HG03565 (cell line): Measurements from ENCODE around the gene SIK3.

Source experiments
- ATAC-seq: cut with Tn5 transposase; IDR thresholded peaks from one replicate; pipeline ENCODE4 v1.9.1; 2021; ENCODE audit warnings: mild to moderate bottlenecking, moderate library complexity; ENCODE audit not compliant: unreplicated experiment

The SIK3 gene

DNA sequence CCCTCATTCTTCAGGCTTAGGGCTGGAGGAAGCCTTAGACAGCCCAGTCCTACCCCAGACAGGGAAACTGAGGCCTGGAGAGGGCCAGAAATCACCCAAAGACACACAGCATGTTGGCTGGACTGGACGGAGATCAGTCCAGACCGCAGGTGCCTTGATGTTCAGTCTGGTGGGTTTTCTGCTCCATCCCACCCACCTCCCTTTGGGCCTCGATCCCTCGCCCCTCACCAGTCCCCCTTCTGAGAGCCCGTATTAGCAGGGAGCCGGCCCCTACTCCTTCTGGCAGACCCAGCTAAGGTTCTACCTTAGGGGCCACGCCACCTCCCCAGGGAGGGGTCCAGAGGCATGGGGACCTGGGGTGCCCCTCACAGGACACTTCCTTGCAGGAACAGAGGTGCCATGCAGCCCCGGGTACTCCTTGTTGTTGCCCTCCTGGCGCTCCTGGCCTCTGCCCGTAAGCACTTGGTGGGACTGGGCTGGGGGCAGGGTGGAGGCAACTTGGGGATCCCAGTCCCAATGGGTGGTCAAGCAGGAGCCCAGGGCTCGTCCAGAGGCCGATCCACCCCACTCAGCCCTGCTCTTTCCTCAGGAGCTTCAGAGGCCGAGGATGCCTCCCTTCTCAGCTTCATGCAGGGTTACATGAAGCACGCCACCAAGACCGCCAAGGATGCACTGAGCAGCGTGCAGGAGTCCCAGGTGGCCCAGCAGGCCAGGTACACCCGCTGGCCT is 267.9 kb downstream of the SIK3 start:
- ATAC-seq = no peak

- ATAC-seq = no peak
Measured at GRCh38 chr11:116829525-116830183, 268.6 kb downstream of the SIK3 start, which contains the start of gene APOC3. TSS of gene APOC3 (plus strand) at chr11:116829907. CDS start at chr11:116830583, 676 bp downstream.

DNA sequence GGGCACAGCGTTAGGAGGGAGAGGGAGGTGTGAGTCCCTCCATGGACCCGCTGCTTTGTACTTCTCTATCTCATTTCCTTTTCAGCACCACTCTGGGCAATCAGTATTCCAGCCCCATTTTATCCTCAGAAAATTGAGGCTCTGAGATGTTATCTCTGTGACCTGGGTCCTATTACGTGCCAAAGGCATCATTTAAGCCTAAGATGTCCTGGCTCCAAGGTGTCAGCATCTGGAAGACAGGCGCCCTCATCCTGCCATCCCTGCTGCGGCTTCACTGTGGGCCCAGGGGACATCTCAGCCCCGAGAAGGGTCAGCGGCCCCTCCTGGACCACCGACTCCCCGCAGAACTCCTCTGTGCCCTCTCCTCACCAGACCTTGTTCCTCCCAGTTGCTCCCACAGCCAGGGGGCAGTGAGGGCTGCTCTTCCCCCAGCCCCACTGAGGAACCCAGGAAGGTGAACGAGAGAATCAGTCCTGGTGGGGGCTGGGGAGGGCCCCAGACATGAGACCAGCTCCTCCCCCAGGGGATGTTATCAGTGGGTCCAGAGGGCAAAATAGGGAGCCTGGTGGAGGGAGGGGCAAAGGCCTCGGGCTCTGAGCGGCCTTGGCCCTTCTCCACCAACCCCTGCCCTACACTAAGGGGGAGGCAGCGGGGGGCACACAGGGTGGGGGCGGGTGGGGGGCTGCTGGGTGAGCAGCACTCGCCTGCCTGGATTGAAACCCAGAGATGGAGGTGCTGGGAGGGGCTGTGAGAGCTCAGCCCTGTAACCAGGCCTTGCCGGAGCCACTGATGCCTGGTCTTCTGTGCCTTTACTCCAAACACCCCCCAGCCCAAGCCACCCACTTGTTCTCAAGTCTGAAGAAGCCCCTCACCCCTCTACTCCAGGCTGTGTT is 269.4 kb downstream of the SIK3 start:
- ATAC-seq = no peak

GRCh38 chr11:116827461-116827860 is 270.8 kb downstream of the SIK3 start:
- no peak for ATAC-seq

DNA sequence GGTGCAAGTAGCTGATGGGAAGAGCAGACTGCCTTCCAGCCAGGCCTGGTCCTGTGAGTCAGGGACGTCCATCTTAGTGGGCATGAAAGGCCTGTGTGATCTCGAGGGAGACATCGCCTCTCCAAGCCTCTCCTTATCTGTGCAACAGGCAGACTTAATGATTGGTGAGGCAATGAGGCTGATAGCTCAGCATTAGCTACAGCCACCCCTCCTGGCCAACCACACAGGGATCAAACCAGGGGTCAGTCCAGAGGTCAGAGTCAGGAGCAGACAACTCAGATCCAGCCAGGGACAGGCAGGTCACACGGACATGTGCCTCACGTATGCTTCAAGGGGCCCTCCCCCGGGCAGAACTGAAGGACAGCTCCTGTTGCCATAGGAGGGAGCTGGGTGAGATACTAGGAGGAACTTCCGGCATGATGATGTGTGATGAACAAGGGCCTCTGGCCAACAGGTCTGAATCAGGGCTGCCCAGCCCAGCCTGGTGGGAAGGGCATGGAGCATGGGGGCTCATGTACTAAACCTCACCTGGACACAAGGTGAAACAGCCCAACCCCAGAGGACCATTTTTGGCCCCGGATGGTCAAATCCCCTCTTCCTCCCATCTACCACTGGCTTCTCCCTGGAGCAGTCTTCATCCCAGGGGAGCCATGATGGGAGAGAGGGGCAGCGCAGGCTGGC is 271.3 kb downstream of the SIK3 start:
- ATAC-seq = no peak

GRCh38 chr11:116825854-116826750 is 272.1 kb downstream of the SIK3 start:
- ATAC-seq = no peak

- no peak for ATAC-seq
Measured at GRCh38 chr11:116825434-116825833, 272.8 kb downstream of the SIK3 start.

- no peak for ATAC-seq
Measured at GRCh38 chr11:116823031-116823843, 275.0 kb downstream of the SIK3 start, which contains the start of gene APOA4. TSS of gene APOA4 (minus strand) at chr11:116823304. CDS start at chr11:116823191, 113 bp downstream.

DNA sequence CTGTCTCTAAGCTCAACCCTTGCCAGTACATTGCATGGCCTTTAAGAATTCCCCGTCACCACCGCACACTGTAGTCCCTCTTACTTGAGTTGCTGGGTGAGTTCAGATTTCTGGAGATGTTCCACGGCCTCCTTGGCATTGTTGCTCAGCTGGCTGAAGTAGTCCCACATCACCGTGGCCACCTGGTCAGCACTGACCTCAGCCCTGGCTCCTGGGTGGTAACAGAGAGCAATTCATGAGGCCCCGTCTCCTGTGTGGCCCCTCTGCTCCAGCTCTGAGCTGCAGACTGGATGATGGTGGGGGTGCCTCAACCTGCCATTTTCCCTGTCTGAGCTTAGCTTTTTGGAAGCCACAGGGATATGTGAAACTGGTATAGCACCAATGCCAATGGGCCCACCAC is 275.7 kb downstream of the SIK3 start:
- ATAC-seq = no peak

GRCh38 chr11:116821050-116821918 is 276.9 kb downstream of the SIK3 start:
- ATAC-seq = no peak

DNA sequence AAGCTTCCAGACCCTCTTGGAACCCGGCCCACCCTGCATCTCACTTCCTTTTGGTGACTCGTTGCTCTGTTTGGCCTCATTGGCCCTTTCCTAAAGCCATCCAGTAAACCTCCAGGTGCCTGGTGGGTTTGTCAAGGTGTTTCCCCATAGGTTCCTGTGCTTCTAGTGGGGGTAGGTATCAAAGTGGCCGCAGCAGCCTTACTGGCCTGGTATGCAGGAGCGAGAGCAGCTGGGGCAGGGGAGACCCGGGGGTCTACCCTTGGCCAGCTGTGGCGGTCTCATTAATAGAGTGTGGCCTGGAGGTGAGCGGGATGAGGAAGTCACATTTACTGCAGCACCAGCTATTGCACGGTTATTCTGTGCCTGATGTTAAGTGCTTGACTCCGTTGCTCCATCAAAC is 279.2 kb downstream of the SIK3 start:
- ATAC-seq = no peak

DNA sequence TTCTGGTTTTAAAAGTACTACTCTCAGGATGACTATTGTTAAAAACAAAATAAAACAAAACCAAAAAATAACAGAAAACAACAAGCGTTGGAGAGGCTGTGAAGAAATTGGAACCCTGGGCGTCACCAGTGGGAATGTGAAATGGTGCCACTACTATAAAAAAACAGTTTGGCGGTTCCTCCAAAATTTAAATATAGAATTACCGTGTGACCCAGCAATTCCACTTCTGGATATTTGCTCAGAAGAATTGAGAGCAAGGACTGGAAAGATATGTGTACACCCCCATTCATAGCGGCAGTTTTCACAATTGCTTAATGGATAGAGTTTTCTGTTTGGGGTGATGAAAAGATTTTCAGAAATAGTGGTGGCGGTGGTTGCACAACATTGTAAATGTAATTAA is 283.7 kb downstream of the SIK3 start:
- ATAC-seq = no peak

GRCh38 chr11:116813781-116814471 is 284.3 kb downstream of the SIK3 start:
- no peak for ATAC-seq

DNA sequence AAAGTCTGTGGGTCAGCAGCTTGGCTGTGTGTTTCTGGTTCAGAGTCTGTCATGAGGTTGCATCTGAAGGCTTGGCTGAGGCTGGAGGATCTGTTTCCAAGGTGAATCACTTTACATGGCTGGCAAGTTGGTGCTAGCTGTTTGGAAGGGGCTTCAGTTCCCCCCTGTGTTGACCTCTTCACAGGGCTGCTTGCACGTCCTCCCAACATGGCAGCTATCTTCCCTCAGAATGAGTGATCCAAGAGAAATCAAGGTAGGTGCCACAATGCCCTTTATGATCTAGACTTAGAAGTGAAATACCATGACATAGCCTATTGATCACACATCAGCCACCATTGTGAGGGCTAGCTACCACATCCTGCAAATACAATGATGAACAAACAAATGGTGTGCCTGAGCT is 285.1 kb downstream of the SIK3 start:
- ATAC-seq = no peak

DNA sequence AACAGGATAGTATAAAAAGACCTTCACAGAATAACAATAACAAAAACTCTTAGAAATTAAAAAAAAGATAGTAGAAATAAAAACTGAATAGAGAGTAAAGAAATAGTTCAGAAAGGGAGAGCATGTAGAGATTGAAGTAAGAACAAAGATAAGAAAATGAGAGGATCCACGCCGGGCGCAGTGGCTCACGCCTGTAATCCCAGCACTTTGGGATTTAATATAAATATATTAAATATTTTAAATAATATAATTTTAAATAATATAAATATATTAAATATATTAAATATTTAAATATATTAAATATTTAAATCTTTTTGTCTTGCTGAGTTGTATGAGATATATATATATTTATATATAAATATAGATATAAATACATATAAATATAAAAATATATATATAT is 286.1 kb downstream of the SIK3 start:
- ATAC-seq = no peak

- ATAC-seq = no peak
Measured at GRCh38 chr11:116811194-116811593, 287.0 kb downstream of the SIK3 start.
